ENCODE data around the gene KNCN.

- TF ChIP-seq POLR2AphosphoS5 (IDR thresholded peaks at IDR 0.05; ENCODE audit: low read depth, low read length), result no peak
- no peak for TF ChIP-seq POLR2A (IDR thresholded peaks at IDR 0.05; ENCODE audit: low read depth, low read length)
- TF ChIP-seq TAF1 (IDR thresholded peaks at IDR 0.05; ENCODE audit: low read depth, low read length), result no peak
These were observed 54.4 kb downstream of the KNCN start for GRCh38 chr1:46497020-46497419.
